Esophagus squamous epithelium (tissue), 5 donors: ENCODE results near the gene STIMATE. TPM values are rescaled to one million over a fixed set of nuclear protein-coding genes. Genes with fewer than 3 reads are reported as not detected.

Experiments used
- DNase-seq: peaks from one replicate; lab custom pipeline; 2025; lab: John Stamatoyannopoulos, UW
- H3K27ac ChIP-seq, 4 donors: fragments of 200-600 bp; sonication (generic); one replicate each; pipeline ENCODE4 v1.5.1; 2016 to 2019; ENCODE audit warnings: mild to moderate bottlenecking in 1 of 4
- H3K27me3 ChIP-seq, 4 donors: fragments of 200-600 bp; sonication (generic); 1 replicate in 3 of 4; 2 replicates in 1 of 4; pipeline versions ENCODE4 v1.5.1 to v1.6.0; 2017 to 2021; ENCODE audit warnings: antibody characterized with exemption in 1 of 4
- H3K36me3 ChIP-seq, 3 donors: fragments of 200-600 bp; sonication (generic); one replicate each; pipeline ENCODE4 v1.5.1; 2016 to 2019
- H3K4me1 ChIP-seq, 3 donors: fragments of 200-600 bp; sonication (generic); one replicate each; pipeline ENCODE4 v1.5.1; 2017 to 2019
- H3K4me3 ChIP-seq, 4 donors: fragments of 200-600 bp; sonication (generic); 1 replicate in 3 of 4; 2 replicates in 1 of 4; pipeline ENCODE4 v1.5.1; 2016 to 2019; ENCODE audit warnings: mild to moderate bottlenecking in 2 of 4, moderate library complexity in 1 of 4
- H3K9me3 ChIP-seq, 3 donors: fragments of 200-600 bp; sonication (generic); one replicate each; pipeline ENCODE4 v1.5.1; 2016 to 2019
- POLR2A ChIP-seq, 4 donors: fragments of 450-650 bp; IDR thresholded peaks; one replicate each; pipeline ENCODE4 v1.6.1; 2017; ENCODE audit warnings: antibody characterized with exemption in 4 of 4, mild to moderate bottlenecking in 4 of 4, moderate library complexity in 3 of 4
- WGBS, 2 donors: methylation state at CpG; one replicate each; pipeline ENCODE4 v1.1.5; 2018; 5-methylcytosine and 5-hydroxymethylcytosine counted together
- intact Hi-C: fragments of 100-400 bp; cut with DNase I; formaldehyde crosslinking; loops from one replicate; pipeline ENCODE4 v1.15.0; 2022
- small RNA-seq, 4 donors: library from RNA; depleted of rRNA; stranded (forward); fragments of <200 nt; gene quantifications; one replicate each; pipeline ENCODE3, GENCODE V24; 2016
- total RNA-seq, 4 donors: library from RNA; depleted of rRNA; stranded (reverse); fragments of >200 nt; gene quantifications; one replicate each; pipeline ENCODE4 v1.1.0, GENCODE V29; 2016
- TF ChIP-seq, protein P1 (sequence below), 6 experiments: fragments of 450-650 bp in 4 of 6; fragments of 200-600 bp in 2 of 6; sonication (generic) in 2 of 6; IDR thresholded peaks; one replicate each; pipeline ENCODE4 v1.5.1; 2016 to 2019; ENCODE audit warnings: antibody characterized with exemption in 6 of 6, mild to moderate bottlenecking in 4 of 6, moderate library complexity in 4 of 6
- donor health status: DM: yes; HTN: yes; CAD: no.

STIMATE gene
- total RNA-seq, 4 donors from 2014 or later: 7.0 to 14.7 (median 12.4) TPM

DNA sequence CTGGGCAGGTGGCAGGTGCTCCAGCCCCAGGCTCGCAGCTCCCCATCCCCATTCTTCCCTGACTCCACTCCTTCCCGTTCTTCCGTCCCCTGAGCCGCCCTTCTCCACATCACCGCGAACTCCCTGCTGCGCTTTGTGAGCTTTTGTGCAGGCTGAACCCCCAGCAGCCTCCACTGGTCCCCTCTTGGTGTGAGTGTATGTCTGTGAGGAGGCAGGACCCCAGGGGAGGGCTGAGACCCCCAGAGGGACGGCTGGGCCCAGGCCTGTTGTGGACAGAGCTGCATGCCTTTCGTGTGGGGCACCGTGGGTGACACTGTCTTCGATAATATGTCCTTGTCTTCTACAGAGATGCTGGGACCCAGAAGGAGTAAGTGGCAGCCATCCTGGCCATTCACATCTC, 110.1 kb downstream of the STIMATE start:
- intact Hi-C loops: no loop called here
- peaks cover 0 to 6% (median 0%) of the 10 kb centered on the region in 4 donors for H3K27me3 ChIP-seq
- H3K4me3 ChIP-seq: no peak overlapping the region
- H3K36me3 ChIP-seq: no peaks in the 10 kb centered on the region
- 75 to 93% methylated on average over 7 to 11 of the region's 11 CpGs for WGBS, 2 donors
- no peaks in the 10 kb centered on the region for H3K9me3 ChIP-seq
- H3K27ac ChIP-seq: peak overlapping the region in 1 of 4 donors; percentile 34
- DNase-seq: no peak
- TF ChIP-seq POLR2A (IDR thresholded peaks at IDR 0.05): no peak
- TF ChIP-seq, protein P1, sequence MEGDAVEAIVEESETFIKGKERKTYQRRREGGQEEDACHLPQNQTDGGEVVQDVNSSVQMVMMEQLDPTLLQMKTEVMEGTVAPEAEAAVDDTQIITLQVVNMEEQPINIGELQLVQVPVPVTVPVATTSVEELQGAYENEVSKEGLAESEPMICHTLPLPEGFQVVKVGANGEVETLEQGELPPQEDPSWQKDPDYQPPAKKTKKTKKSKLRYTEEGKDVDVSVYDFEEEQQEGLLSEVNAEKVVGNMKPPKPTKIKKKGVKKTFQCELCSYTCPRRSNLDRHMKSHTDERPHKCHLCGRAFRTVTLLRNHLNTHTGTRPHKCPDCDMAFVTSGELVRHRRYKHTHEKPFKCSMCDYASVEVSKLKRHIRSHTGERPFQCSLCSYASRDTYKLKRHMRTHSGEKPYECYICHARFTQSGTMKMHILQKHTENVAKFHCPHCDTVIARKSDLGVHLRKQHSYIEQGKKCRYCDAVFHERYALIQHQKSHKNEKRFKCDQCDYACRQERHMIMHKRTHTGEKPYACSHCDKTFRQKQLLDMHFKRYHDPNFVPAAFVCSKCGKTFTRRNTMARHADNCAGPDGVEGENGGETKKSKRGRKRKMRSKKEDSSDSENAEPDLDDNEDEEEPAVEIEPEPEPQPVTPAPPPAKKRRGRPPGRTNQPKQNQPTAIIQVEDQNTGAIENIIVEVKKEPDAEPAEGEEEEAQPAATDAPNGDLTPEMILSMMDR (IDR thresholded peaks at IDR 0.05): no peak
- no peaks in the 10 kb centered on the region for H3K4me1 ChIP-seq

Small RNA genes lying within 50 kb of the gene (small RNA-seq; reads per million reads assigned to genes)
- 0 reads per million in 4 donors for gene MIR8064
- 0 reads per million in 4 donors for gene MUSTN1

Other genes starting within 250 kb of the STIMATE start
- gene PBRM1, start 211.6 kb downstream of the STIMATE start, total RNA-seq: 10 to 100 TPM; 34.0 to 76.4 (median 63.7) TPM
- 100 to 1,000 TPM in 3 of 4 donors, 10 to 100 TPM in 1; 95.8 to 184 (median 112) TPM for gene GNL3, start 211.5 kb downstream of the STIMATE start, total RNA-seq
- gene GLT8D1, start 191.8 kb downstream of the STIMATE start, total RNA-seq: 10 to 100 TPM; 10.6 to 34.7 (median 26.0) TPM
- 100 to 1,000 TPM in 3 of 4 donors, 10 to 100 TPM in 1; 65.8 to 138 (median 123) TPM for gene SPCS1, start 191.4 kb downstream of the STIMATE start, total RNA-seq
- 10 to 100 TPM in 3 of 4 donors, 1 to 10 TPM in 1; 8.0 to 16.6 (median 14.6) TPM for gene NEK4, start 126.6 kb downstream of the STIMATE start, total RNA-seq
- gene ITIH1, start 119.9 kb downstream of the STIMATE start, total RNA-seq: not detected
- gene ITIH3, start 102.8 kb downstream of the STIMATE start, total RNA-seq: 1 to 10 TPM in 2 of 4 donors, under 1 TPM in 1, not detected in 1; 0.26 to 3.7 (median 1.3) TPM
- gene ITIH4, start 66.9 kb downstream of the STIMATE start, total RNA-seq: 1 to 10 TPM in 3 of 4 donors, under 1 TPM in 1; 0.22 to 2.3 (median 1.5) TPM
- gene MUSTN1, start 62.5 kb downstream of the STIMATE start, total RNA-seq: 10 to 100 TPM in 1 of 4 donors, 1 to 10 TPM in 2, not detected in 1; 4.2 to 15.7 (median 5.7) TPM
- gene SFMBT1, start 148.5 kb upstream of the STIMATE start, total RNA-seq: 10 to 100 TPM in 2 of 4 donors, 1 to 10 TPM in 2; 6.6 to 26.7 (median 9.4) TPM
- gene RFT1, start 232.9 kb upstream of the STIMATE start, total RNA-seq: 10 to 100 TPM in 3 of 4 donors, 1 to 10 TPM in 1; 4.9 to 18.2 (median 12.8) TPM